Heart left ventricle (tissue), 13 donors: ENCODE data around the gene TBC1D1.

Experiments used
- POLR2A ChIP-seq, 2 donors: fragments of 450-650 bp; IDR thresholded peaks; one replicate each; pipeline ENCODE4 v1.6.1; 2017; ENCODE audit warnings: antibody characterized with exemption in 2 of 2, mild to moderate bottlenecking in 2 of 2, moderate library complexity in 2 of 2
- TF ChIP-seq, protein P1 (sequence below), 12 donors: fragments of 200-600 bp; sonication (generic) in 4 of 12; IDR thresholded peaks; one replicate each; pipeline versions ENCODE4 v1.5.0 to v1.8.0; 2018 to 2022; ENCODE audit warnings: antibody characterized with exemption in 12 of 12, mild to moderate bottlenecking in 5 of 12
- donor health status: ischemic (EF 13 %, LVEDD 7.1; RV severe dilation, severe dysfunction).
- donor health status: DM: no; HTN: yes; CAD: no.
- donor health status: DM: no; HTN: no; CAD: no.
- donor health status: ischemic (EF 25% LVEDD 6.9; RV normal size, moderate dysfunction).
- donor health status: ischemic (EF 25% LVEDD 5.7; RV mildly dilated, moderate dysfunction).
- donor health status: ischemic (EF 35%, LVEDD 5.7; RV mildly dilated, moderate dysfunction).
- donor health status: nonischemic (EF 11% LVEDD 7.7; RV severe dilation, severe dysfunction).
- donor health status: DM: yes; HTN: yes; CAD: no.
- donor health status: PGD.
- donor health status: ischemic (EF 29% LVEDD 5.4; RV normal size, mild dysfunction).
- donor health status: nonischemic (EF 23%, LVEDD 6.1; RV moderate dilation, normal function).

DNA sequence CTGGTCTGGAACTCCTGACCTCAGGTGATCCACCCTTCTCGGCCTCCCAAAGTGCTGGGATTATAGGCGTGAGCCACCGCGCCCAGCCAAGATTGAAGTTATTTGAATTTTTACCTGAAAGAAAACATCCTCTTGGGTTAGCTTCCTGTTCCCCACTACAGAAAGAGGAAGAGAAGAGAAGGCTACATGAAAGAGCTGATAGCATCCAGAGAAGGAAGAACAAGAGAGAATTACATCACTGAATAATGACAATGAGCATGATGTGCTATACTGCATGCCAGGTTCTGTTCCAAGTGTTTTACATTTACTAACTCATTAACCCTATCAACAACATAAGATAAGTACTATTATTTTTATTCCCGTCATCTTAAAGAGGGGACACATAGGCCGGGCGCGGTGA is 11.5 kb upstream of the TBC1D1 start:
- TF ChIP-seq, protein P1, sequence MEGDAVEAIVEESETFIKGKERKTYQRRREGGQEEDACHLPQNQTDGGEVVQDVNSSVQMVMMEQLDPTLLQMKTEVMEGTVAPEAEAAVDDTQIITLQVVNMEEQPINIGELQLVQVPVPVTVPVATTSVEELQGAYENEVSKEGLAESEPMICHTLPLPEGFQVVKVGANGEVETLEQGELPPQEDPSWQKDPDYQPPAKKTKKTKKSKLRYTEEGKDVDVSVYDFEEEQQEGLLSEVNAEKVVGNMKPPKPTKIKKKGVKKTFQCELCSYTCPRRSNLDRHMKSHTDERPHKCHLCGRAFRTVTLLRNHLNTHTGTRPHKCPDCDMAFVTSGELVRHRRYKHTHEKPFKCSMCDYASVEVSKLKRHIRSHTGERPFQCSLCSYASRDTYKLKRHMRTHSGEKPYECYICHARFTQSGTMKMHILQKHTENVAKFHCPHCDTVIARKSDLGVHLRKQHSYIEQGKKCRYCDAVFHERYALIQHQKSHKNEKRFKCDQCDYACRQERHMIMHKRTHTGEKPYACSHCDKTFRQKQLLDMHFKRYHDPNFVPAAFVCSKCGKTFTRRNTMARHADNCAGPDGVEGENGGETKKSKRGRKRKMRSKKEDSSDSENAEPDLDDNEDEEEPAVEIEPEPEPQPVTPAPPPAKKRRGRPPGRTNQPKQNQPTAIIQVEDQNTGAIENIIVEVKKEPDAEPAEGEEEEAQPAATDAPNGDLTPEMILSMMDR (IDR thresholded peaks at IDR 0.05), result no peak
- TF ChIP-seq POLR2A (IDR thresholded peaks at IDR 0.05), result no peak
